GM18517 (cell line): ENCODE results near the gene CSNK1D.

Experiments
- ATAC-seq: cut with Tn5 transposase; IDR thresholded peaks from one replicate; pipeline ENCODE4 v1.9.1; 2021; ENCODE audit warnings: mild to moderate bottlenecking, moderate library complexity; ENCODE audit not compliant: unreplicated experiment

CSNK1D gene

GRCh38 chr17:82229698-82230608 lies 43.5 kb downstream of the CSNK1D start:
- no peak for ATAC-seq

GRCh38 chr17:82228842-82229697 lies 44.4 kb downstream of the CSNK1D start, which contains the start of gene SLC16A3:
Gene SLC16A3, plus strand, starts transcription at chr17:82229042. Its CDS starts 6,967 bp downstream, at chr17:82236009.
- no peak for ATAC-seq

DNA sequence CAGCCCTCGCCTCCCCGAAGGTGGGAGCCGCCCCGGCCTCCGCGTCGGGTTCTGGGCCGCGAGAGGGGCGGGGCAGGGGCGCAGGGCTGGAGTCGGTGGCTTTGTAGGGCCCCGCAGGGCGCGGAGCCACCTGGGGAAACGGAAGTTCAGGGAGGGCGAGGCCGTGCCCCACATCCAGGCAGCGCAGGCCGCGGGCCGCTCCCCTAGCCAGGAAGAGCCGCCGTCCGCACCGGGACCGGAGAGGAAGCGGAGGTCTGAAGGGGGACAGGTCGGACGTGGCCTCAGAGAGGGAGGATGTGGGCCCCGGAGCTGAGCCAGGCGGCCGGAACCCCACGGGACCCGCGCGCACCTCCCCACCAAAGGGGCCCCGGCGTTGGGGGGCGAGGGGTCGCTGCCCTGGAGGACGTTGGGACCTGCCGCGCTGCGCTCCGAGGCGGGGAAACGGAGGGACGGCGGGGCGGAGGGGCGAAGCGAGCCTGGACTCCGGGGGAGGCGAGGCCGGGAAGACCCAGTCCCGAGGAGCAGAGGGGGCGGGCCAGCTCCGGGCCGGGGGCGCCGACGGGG lies 45.1 kb downstream of the CSNK1D start:
- ATAC-seq = no peak

DNA sequence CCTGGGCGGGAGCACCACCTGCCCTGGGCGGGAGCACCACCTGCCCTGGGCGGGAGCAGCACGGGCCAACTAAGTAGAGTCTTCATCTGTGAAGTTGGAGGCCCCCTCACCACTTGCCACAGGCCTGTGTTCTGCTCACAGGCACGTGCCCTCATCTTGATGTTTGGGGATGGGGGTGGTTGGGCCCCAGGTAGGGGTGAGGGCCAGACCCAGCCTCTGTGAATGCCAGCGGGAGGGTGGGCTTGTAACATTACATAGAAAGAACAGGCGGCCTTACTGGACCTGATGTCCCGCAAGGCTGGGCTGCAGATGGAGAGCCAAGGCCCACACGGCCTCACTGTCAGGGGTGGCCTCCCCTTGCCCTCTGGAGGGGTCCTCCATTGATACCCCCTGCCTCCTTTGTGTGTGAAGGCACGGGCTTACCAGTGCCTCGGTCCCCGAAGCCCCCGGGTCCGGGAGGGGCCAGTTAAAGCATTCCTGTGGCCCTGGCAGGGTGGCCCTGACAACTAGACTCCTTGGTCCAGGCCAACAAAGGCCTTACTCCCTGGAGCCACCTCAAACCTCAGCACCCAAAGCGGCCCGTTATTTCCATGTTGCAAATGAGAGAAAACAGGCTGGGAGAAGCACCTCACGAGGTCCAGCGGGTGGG lies 45.7 kb downstream of the CSNK1D start:
- no peak for ATAC-seq

- no peak for ATAC-seq
Observed at GRCh38 chr17:82226809-82227628, 46.5 kb downstream of the CSNK1D start.

DNA sequence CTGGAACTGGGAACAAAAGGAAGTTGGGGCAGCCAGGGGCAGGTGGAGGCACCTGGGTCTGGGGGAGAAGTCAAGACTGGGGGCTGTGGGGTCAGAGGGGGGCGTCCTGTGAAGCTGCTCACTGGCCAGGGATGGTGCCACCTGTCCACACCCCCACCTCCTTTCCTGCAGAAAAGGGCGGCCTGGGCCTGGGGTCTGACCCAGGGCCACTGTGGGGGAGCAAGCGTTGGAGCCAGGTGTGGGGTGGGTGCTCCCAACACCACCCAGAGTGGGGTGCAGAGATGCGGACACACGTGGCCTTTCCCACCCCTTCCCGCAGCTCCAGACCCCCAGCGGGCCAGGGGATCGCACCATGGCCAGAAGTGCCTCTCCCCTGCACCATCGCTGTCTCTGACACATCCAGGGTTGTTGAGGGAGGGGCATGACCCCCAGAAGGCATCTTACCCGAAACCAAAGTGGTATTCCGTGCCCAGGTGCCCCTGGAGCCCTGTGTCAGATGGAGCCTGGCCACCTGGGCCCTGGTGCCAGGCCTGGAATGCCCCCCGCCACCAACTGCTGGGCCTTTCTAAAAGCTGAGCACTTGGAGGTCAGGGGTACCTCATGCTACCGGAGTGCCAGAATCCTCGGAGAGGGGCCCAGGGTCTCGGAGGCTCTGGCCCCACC lies 47.2 kb downstream of the CSNK1D start:
- ATAC-seq = no peak

DNA sequence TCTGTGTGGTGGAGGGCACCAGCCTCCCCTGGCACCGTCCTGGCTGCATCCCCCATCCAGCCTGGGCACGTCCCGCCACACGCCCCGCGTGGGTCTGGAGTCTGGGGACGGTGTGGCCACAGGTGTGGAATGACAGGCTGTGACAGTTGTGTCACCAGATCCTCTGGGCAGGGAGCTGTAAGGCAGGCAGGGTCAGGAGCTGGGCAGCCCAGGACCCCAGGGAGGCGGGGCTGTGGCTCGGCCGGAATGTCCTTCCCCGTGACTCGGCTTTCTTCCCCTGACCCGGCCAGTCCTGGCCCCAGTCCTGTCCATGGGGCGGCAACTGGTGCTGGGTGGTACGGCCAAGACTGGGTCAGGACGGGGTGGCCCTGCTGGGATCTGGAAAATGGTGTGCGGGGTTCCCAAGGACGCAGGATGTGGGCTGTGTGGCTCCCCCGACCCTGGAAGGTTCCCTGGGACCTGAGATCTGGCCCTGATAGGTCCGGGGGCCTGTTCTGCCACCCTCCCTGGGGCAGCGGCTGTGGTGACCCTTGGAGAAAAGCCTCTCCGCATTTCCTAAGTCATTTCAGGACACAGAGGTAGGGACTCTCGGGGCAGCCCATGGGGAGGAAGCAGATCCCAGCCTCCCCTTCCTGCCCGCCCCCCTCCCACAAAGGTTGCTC lies 48.0 kb downstream of the CSNK1D start:
- no peak for ATAC-seq

DNA sequence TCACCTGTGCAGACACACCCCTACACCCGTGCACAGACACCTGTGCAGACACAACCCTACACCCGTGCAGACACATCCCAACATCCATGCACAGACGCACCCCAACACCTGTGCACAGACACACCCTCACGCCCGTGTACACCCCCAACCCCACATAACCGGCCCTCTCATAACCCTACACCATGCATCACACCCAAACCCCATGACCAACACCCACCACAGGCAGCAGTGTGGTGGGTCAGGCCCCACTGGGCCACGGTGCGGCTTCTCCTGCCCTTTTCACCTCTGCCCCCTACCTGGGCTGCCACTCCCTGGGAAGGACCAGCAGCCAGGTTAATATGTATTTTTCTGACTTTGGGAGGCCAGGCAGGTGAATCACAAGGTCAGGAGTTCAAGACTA lies 48.8 kb downstream of the CSNK1D start:
- ATAC-seq = no peak

- no peak for ATAC-seq
Observed at GRCh38 chr17:82223517-82223916, 50.0 kb downstream of the CSNK1D start.

DNA sequence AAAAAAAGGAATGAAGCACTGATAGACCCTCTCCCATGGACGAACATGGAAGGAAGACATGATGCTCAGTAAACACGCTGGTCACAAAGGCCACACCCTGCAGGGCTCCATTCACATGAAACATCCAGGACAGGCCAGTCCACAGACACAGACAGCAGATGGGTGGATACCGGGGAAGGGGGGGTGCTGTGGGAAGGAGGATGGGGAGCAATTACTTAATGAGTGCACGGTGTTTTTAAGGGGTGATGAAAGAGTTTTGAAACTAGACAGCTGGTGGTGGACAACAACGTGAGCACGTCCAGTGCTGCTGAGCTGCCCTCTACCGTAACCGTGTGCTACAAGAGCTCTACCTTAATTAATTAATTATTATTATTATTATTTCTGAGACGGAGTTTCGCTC lies 50.7 kb downstream of the CSNK1D start:
- no peak for ATAC-seq

DNA sequence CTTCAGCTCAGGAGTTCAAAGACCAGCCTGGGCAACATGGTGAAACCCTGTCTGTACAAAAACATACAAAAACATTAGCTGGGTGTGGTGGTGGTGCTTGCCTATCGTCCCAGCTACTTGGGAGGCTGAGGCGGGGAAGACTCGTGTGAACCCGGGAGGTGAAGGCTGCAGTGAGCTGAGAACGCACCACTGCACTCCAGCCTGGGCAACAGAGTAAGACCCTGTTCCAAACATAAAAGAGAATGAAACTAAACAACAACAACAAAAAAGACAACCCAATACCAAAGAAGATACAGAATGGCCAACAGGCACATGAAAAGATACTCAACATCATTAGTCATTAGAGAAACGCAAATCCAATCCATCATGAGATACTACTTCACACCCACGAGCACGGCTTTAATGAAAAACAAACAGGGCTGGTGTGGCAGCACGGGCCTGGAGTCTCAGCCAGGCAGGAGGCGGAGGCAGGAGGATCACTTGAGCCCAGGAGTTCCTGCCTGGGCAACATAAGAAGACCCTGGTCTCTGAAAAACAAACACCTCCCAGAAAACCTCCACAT lies 52.1 kb downstream of the CSNK1D start:
- ATAC-seq = no peak

DNA sequence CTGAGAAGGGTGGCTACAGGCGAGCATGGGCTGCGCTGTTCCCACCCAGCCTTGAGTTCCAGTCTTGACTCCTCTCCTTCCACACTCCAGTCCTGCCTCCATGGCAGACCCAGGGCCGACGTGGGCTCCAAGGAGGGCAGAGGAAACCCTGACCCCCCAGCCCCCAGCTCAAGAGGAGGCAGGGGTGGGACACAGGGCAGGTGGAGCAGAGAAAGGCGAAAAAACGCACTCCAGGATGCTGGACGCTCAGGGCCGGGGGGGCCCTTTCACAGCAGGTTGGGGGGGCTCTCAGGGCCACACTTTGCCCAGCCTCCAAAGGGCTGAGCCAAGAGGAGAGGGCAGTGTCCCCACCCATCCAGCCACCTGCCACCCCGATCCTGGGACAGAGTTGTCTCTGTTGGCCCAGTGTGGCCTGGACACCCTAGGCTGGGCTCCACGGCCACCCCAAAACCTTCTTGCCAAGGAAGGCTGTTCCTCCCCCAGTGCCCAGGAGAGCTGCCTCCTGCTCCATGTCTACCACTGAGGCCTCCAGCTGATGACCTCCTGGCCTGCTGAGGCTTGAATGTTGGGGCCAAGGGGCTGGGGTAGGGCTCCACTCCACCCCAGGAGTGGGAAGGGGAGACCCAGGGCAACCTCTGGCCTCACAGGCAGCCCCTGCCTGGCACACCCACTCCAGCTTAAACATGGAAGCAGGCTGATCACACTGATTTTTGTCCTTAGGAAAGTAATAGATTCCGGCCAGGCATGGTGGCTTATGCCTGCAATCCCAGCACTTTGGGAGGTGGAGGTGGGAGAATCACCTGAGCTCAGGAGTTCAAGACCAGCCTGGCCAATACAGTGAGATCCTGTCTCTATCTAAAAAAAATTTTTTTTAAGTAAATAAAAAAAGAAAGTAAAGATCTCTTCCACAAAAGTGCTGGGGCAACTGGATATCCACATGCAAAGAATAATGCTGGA lies 53.5 kb downstream of the CSNK1D start:
- ATAC-seq = no peak

DNA sequence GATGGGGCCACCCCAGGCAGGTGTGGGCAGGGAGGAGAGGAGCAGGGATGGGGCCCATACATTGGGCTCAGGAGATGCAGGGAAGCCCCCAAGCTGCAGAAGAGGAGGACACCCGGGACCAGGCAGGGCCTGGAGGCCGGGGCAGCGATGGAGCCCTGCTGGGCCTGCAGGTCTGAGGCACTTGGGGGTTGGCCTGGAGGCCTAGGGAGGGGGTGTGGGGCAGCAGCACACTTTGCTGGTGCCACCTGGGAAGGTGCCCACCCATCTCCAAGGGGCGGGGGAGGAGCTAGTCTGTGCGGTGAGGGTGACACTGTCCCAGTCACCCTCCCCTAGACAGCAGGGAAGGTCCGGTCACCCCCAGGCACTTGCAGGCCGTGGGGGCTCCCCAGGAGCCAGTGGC lies 54.4 kb downstream of the CSNK1D start:
- ATAC-seq = no peak

DNA sequence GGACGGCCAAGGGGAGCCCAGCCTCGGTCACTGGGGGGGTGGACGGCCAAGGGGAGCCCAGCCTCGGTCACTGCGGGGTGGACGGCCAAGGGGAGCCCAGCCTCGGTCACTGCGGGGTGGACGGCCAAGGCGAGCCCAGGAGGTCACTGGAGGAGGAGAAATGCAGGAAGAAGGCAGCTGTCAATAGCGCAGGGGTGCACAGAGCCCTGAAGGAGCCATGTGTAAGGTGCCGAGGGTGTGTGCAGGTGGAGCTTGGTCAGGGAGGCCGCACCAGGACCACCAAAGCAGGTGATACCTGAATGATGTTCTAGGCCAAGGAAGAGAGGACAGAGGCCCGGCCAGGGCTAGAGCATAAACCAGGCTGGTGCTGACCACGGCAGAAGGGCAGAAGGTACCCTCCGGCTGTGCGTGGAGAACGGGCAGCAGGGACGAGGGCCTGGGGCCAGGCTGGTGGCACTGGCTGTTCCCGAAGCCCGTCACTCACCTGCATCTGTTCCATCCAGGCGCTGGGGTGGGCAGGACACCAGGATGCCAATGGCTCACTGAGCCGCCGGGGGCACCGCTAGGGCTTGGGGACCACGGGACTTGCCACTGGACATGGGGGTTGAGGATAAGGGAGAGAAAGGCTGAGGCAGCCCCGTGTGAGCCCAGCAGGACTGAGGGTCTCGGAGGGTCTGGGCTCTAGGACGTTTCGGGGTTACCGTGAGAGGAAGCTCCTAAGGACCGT lies 55.0 kb downstream of the CSNK1D start:
- ATAC-seq = no peak

DNA sequence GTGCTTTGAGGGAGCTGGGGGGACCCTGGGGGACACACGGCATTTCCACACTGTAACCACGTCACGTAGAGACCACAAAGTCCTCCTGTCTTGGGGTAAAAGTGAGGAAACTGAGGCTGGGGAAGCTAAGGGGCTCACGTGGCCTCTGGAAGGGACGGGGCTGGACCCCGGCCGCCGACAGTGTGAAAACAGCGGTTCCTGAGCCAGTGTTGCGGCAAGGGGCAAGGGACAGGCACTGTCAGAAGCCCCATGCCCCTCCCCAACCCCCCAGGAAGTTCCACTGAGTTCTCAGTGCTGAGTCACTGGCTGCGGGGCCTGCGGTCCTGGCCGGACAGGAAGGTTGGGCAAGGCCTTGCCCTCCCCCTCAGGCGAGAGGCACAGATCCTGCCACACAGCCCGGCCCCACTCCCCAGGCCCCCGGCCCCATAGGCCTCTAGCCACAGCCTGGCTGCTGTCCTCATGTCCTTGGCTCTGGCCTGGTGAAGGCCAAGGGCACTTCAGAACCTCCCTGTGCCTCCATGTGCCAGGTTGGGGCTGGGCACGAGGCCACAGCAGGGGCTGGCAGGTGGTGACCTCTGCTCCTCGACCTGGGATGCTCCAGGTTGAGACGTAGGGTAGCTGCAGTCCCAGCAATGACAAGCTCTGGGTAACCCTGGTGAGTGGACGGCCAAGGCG lies 55.8 kb downstream of the CSNK1D start:
- ATAC-seq = no peak

GRCh38 chr17:82217120-82217529 lies 56.4 kb downstream of the CSNK1D start:
- ATAC-seq = no peak
